ENCODE measurements around the gene TMEM158.

The TMEM158 gene

GRCh38 chr3:45199837-45200648 lies 26.0 kb downstream of the TMEM158 start:
- ChIA-PET POLR2A (no interaction called here), CTCF (no interaction called here)
- TF ChIP-seq ELF4 (IDR thresholded peaks at IDR 0.05) (no peak), FOXA1 (IDR thresholded peaks at IDR 0.05) (no peak), FOXM1 (IDR thresholded peaks at IDR 0.05; ENCODE audit: borderline replicate concordance) (no peak)
- no peak for DNase-seq (ENCODE audit: extremely low spot score)

- ChIA-PET POLR2A (no interaction called here), CTCF (interaction anchor here (0.6 kb wide), 1 partner anchor 495 kb away, joined by 3 read pairs; no protein-coding TSS in a partner anchor)
- TF ChIP-seq SUZ12 (IDR thresholded peaks at IDR 0.05): no peak
- TF ChIP-seq ELF4 (IDR thresholded peaks at IDR 0.05): no peak
- TF ChIP-seq L3MBTL2 (conservative IDR thresholded peaks at IDR 0.05): no peak
- TF ChIP-seq FOXA1 (IDR thresholded peaks at IDR 0.05): no peak
- no peak for TF ChIP-seq BHLHE40 (IDR thresholded peaks at IDR 0.05; ENCODE audit: borderline replicate concordance)
- no peak for TF ChIP-seq ARNT (IDR thresholded peaks at IDR 0.05)
- TF ChIP-seq CTBP1 (IDR thresholded peaks at IDR 0.05; ENCODE audit: borderline replicate concordance): no peak
- TF ChIP-seq NFRKB (IDR thresholded peaks at IDR 0.05): no peak
- no peak for TF ChIP-seq TARDBP (IDR thresholded peaks at IDR 0.05)
- no peak for TF ChIP-seq PKNOX1 (IDR thresholded peaks at IDR 0.05)
- no peak for TF ChIP-seq SP1 (IDR thresholded peaks at IDR 0.05)
- TF ChIP-seq HDGF (IDR thresholded peaks at IDR 0.05; ENCODE audit: borderline replicate concordance): no peak
- TF ChIP-seq FOXK2 (IDR thresholded peaks at IDR 0.05): no peak
- TF ChIP-seq ZNF384 (IDR thresholded peaks at IDR 0.05): no peak
- TF ChIP-seq LEF1 (IDR thresholded peaks at IDR 0.05; ENCODE audit: borderline replicate concordance): no peak
- no peak for TF ChIP-seq FOXM1 (IDR thresholded peaks at IDR 0.05; ENCODE audit: borderline replicate concordance)
- no peak for DNase-seq (ENCODE audit: extremely low spot score)
Measured at GRCh38 chr3:45198264-45199260, 27.5 kb downstream of the TMEM158 start.

GRCh38 chr3:45194791-45195190 lies 31.3 kb downstream of the TMEM158 start:
- TF ChIP-seq BHLHE40 (IDR thresholded peaks at IDR 0.05; ENCODE audit: borderline replicate concordance) (no peak), ELF4 (IDR thresholded peaks at IDR 0.05) (no peak), LEF1 (IDR thresholded peaks at IDR 0.05; ENCODE audit: borderline replicate concordance) (no peak), TARDBP (IDR thresholded peaks at IDR 0.05) (no peak)
- ChIA-PET POLR2A (no interaction called here), CTCF (no interaction called here)
- no peak for DNase-seq (ENCODE audit: extremely low spot score)

- TF ChIP-seq BHLHE40 (IDR thresholded peaks at IDR 0.05; ENCODE audit: borderline replicate concordance): no peak
- POLR2A ChIA-PET: no interaction called here
Measured at GRCh38 chr3:45191924-45192417, 34.1 kb downstream of the TMEM158 start.

GRCh38 chr3:45191424-45191823 lies 34.7 kb downstream of the TMEM158 start:
- no peak for TF ChIP-seq SUZ12 (IDR thresholded peaks at IDR 0.05)
- TF ChIP-seq NFRKB (IDR thresholded peaks at IDR 0.05): no peak
- TF ChIP-seq FOXA1 (IDR thresholded peaks at IDR 0.05): no peak
- no peak for TF ChIP-seq HDGF (IDR thresholded peaks at IDR 0.05; ENCODE audit: borderline replicate concordance)
- TF ChIP-seq L3MBTL2 (conservative IDR thresholded peaks at IDR 0.05): no peak
- no peak for TF ChIP-seq BHLHE40 (IDR thresholded peaks at IDR 0.05; ENCODE audit: borderline replicate concordance)
- no peak for TF ChIP-seq FOXM1 (IDR thresholded peaks at IDR 0.05; ENCODE audit: borderline replicate concordance)
- no peak for TF ChIP-seq SP1 (IDR thresholded peaks at IDR 0.05)
- TF ChIP-seq TARDBP (IDR thresholded peaks at IDR 0.05): no peak
- no peak for TF ChIP-seq ZNF384 (IDR thresholded peaks at IDR 0.05)
- no peak for TF ChIP-seq ARNT (IDR thresholded peaks at IDR 0.05)
- no peak for TF ChIP-seq ELF4 (IDR thresholded peaks at IDR 0.05)
- TF ChIP-seq FOXK2 (IDR thresholded peaks at IDR 0.05): no peak
- POLR2A ChIA-PET: no interaction called here
- CTCF ChIA-PET: interaction anchor here (1.3 kb wide), 1 partner anchor 19 kb away, joined by 5 read pairs; no protein-coding TSS in a partner anchor
- DNase-seq (ENCODE audit: extremely low spot score): no peak

More at GRCh38 chr3:45191924-45192417, 34.1 kb downstream of the TMEM158 start:
- CTCF ChIA-PET: interaction anchor here (1.3 kb wide), 1 partner anchor 18 kb away, joined by 5 read pairs; no protein-coding TSS in a partner anchor
- no peak for DNase-seq (ENCODE audit: extremely low spot score)

GRCh38 chr3:45188719-45189659 lies 37.1 kb downstream of the TMEM158 start:
- DNase-seq (ENCODE audit: extremely low spot score): no peak
- ChIA-PET CTCF (interaction anchor here (0.6 kb wide), 1 partner anchor 145 kb away, joined by 3 read pairs; no protein-coding TSS in a partner anchor), POLR2A (no interaction called here)
- TF ChIP-seq L3MBTL2 (conservative IDR thresholded peaks at IDR 0.05) (no peak), HDGF (IDR thresholded peaks at IDR 0.05; ENCODE audit: borderline replicate concordance) (no peak)

Measured in HEK293T (cell line).